ENCODE data around the gene TENM4. TPM values are rescaled to one million over a fixed set of nuclear protein-coding genes. Genes with fewer than 3 reads are reported as not detected.
A peak's percentile ranks its signal among the peaks of the same experiment; 100 is the strongest.

Gene TENM4
- total RNA-seq, 1 experiment from 2014 or later = 9.9 TPM

DNA sequence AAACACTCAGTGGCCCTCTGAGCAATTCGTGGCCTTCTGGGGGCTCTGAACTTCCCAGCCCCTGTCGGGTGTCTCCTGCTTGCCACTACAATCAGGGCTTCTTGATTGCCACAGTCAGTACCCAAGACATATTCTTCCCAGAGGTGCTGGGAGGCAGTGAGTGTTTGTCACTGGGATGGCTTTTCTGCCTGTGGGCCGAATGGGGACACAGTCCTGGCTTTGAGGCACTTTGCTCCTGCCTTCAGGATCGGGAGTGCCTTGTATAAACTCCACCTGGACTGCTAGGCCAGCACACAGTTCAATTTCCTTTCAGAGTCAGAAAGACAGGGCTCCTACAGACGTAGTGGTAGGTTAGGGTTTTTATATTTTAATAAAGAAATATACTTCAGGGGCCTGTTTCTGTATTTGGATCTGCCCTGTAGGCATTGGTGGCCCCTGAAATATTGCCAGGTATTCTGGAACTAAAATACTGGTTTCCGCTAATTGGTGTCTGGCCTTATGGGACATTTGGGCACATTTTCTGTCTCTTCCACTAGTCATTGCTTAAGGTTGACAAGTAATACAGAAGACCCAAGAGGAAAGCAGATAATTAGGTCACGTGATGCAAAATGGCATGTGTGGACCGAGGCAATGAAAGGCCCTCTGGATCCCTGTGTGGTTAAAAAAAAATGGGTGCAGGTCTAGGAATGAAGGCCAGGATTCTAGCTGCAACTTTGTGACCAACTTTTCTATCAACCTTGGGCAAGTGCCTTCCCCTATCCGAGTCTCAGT lies 767.8 kb downstream of the TENM4 start:
- no peaks in the 10 kb centered on the region for H3K36me3 Mint-ChIP-seq (ENCODE audit: insufficient read depth, unreplicated experiment)

GRCh38 chr11:78669249-78669648 lies 771.6 kb downstream of the TENM4 start:
- Mint-ChIP-seq H3K27me3 (ENCODE audit: insufficient read depth, unreplicated experiment) (no peaks in the 10 kb centered on the region), H3K9me3 (ENCODE audit: unreplicated experiment) (no peaks in the 10 kb centered on the region), H3K36me3 (ENCODE audit: insufficient read depth, unreplicated experiment) (no peaks in the 10 kb centered on the region), H3K27ac (ENCODE audit: low read depth, unreplicated experiment) (no peak overlapping the region), H3K4me1 (ENCODE audit: insufficient read depth, unreplicated experiment) (peaks cover 11% of the 10 kb centered on the region), H3K4me3 (ENCODE audit: unreplicated experiment) (no peak overlapping the region)
- intact Hi-C loops (cut with micrococcal nuclease) = no loop called here
- TF ChIP-seq CTCF (IDR thresholded peaks at IDR 0.05; ENCODE audit: unreplicated experiment) = no peak
- ChIA-PET CTCF (interaction anchor here (0.7 to 1.2 kb wide), 3 partner anchors 11 to 413 kb away, joined by 3 to 6 read pairs (median 3); no protein-coding TSS in a partner anchor), POLR2A (interaction anchor here (0.7 kb wide), 1 partner anchor 491 kb away, joined by 3 read pairs; no protein-coding TSS in a partner anchor)
- no TSS peak for BruUV-seq (replicated peaks)
- DNase-seq (ENCODE audit: unreplicated experiment) = no peak

More for the DNA sequence above, 767.8 kb downstream of the TENM4 start:
- H3K27me3 Mint-ChIP-seq (ENCODE audit: insufficient read depth, unreplicated experiment) = no peaks in the 10 kb centered on the region
- ChIA-PET POLR2A (no interaction called here), CTCF (no interaction called here)
- no peak overlapping the region for H3K4me3 Mint-ChIP-seq (ENCODE audit: unreplicated experiment)
- H3K9me3 Mint-ChIP-seq (ENCODE audit: unreplicated experiment) = no peaks in the 10 kb centered on the region
- no peaks in the 10 kb centered on the region for H3K4me1 Mint-ChIP-seq (ENCODE audit: insufficient read depth, unreplicated experiment)
- TF ChIP-seq CTCF (IDR thresholded peaks at IDR 0.05; ENCODE audit: unreplicated experiment) = no peak
- DNase-seq (ENCODE audit: unreplicated experiment) = no peak
- H3K27ac Mint-ChIP-seq (ENCODE audit: low read depth, unreplicated experiment) = peak overlapping the region; percentile 27
- intact Hi-C loops (cut with micrococcal nuclease) = no loop called here
- no TSS peak for BruUV-seq (replicated peaks)

GRCh38 chr11:78667461-78667860 lies 773.4 kb downstream of the TENM4 start:
- no TSS peak for BruUV-seq (replicated peaks)
- DNase-seq (ENCODE audit: unreplicated experiment) = no peak
- no peak for TF ChIP-seq CTCF (IDR thresholded peaks at IDR 0.05; ENCODE audit: unreplicated experiment)
- no peaks in the 10 kb centered on the region for H3K36me3 Mint-ChIP-seq (ENCODE audit: insufficient read depth, unreplicated experiment)
- ChIA-PET POLR2A (no interaction called here), CTCF (interaction anchor here (2.3 kb wide), 1 partner anchor 21 kb away, joined by 11 read pairs; no protein-coding TSS in a partner anchor)
- intact Hi-C loops (cut with micrococcal nuclease) = no loop called here
- H3K4me3 Mint-ChIP-seq (ENCODE audit: unreplicated experiment) = no peak overlapping the region
- H3K27me3 Mint-ChIP-seq (ENCODE audit: insufficient read depth, unreplicated experiment) = no peaks in the 10 kb centered on the region
- no peaks in the 10 kb centered on the region for H3K9me3 Mint-ChIP-seq (ENCODE audit: unreplicated experiment)
- no peak overlapping the region for H3K27ac Mint-ChIP-seq (ENCODE audit: low read depth, unreplicated experiment)
- H3K4me1 Mint-ChIP-seq (ENCODE audit: insufficient read depth, unreplicated experiment) = peaks cover 17% of the 10 kb centered on the region

- BruUV-seq (replicated peaks) = no TSS peak
- no peak overlapping the region for H3K4me3 Mint-ChIP-seq (ENCODE audit: unreplicated experiment)
- no peaks in the 10 kb centered on the region for H3K36me3 Mint-ChIP-seq (ENCODE audit: insufficient read depth, unreplicated experiment)
- H3K27ac Mint-ChIP-seq (ENCODE audit: low read depth, unreplicated experiment) = no peak overlapping the region
- ChIA-PET POLR2A (no interaction called here), CTCF (interaction anchor here (2.3 kb wide), 1 partner anchor 21 kb away, joined by 11 read pairs; no protein-coding TSS in a partner anchor)
- no peak for DNase-seq (ENCODE audit: unreplicated experiment)
- peaks cover 17% of the 10 kb centered on the region for H3K4me1 Mint-ChIP-seq (ENCODE audit: insufficient read depth, unreplicated experiment)
- no peaks in the 10 kb centered on the region for H3K9me3 Mint-ChIP-seq (ENCODE audit: unreplicated experiment)
- no peak for TF ChIP-seq CTCF (IDR thresholded peaks at IDR 0.05; ENCODE audit: unreplicated experiment)
- intact Hi-C loops (cut with micrococcal nuclease) = no loop called here
- H3K27me3 Mint-ChIP-seq (ENCODE audit: insufficient read depth, unreplicated experiment) = no peaks in the 10 kb centered on the region
These were observed 774.1 kb downstream of the TENM4 start for GRCh38 chr11:78666675-78667160.

Measured in MCF 10A (cell line).